GM12875 (cell line): ENCODE measurements around the gene SPINDOC.

Source experiments
- H3K4me3 ChIP-seq: one replicate; pipeline ENCODE4 v1.5.1; 2011; ENCODE audit warnings: low read depth, low read length, control low read depth
- TF ChIP-seq, protein P1 (sequence below): IDR thresholded peaks from 2 replicates; pipeline ENCODE4 v1.5.1; 2011; ENCODE audit warnings: low read depth, mild to moderate bottlenecking, control low read depth, inconsistent platforms, low read length, moderate library complexity, borderline replicate concordance; ENCODE audit not compliant: insufficient read depth

SPINDOC gene

DNA sequence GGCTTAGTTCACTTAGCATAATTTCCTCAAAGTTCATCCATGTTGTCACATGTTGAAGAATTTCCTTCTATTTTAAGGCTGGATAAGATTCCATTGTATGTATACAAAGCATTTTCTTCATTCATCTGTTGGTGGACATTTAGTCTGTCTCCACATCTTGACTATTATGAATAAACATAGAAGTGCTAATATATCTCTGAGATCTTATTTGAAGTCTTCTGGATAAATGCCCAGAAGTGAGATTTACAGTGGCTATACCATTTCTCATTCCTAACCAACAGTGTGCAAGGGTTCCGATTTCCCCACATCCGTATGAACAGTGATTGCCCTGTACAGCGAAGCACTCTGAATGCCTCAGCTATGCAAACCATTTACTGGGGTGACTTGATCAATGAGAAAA is 38.1 kb upstream of the SPINDOC start:
- H3K4me3 ChIP-seq: no peak overlapping the region
- TF ChIP-seq, protein P1, sequence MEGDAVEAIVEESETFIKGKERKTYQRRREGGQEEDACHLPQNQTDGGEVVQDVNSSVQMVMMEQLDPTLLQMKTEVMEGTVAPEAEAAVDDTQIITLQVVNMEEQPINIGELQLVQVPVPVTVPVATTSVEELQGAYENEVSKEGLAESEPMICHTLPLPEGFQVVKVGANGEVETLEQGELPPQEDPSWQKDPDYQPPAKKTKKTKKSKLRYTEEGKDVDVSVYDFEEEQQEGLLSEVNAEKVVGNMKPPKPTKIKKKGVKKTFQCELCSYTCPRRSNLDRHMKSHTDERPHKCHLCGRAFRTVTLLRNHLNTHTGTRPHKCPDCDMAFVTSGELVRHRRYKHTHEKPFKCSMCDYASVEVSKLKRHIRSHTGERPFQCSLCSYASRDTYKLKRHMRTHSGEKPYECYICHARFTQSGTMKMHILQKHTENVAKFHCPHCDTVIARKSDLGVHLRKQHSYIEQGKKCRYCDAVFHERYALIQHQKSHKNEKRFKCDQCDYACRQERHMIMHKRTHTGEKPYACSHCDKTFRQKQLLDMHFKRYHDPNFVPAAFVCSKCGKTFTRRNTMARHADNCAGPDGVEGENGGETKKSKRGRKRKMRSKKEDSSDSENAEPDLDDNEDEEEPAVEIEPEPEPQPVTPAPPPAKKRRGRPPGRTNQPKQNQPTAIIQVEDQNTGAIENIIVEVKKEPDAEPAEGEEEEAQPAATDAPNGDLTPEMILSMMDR: no peak

DNA sequence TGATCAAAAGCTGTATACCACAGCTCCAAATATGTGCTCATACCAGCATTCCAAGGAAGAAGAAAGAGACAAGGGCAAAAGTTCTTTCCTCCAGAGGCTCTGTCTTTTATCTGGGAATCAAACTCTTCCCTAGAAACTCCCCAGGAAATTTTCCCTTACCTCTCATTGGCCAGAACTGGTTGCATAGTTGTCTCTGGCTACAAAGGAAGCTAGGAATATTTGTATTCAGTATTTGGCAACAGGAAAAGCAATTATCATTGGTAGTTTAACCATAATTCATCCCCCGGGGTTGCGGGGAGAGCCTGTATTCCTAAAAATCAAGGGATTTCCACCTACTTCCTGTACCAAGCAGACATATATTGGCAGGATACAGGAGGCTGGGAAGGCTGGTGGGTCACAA is 34.2 kb upstream of the SPINDOC start:
- TF ChIP-seq, protein P1: no peak

DNA sequence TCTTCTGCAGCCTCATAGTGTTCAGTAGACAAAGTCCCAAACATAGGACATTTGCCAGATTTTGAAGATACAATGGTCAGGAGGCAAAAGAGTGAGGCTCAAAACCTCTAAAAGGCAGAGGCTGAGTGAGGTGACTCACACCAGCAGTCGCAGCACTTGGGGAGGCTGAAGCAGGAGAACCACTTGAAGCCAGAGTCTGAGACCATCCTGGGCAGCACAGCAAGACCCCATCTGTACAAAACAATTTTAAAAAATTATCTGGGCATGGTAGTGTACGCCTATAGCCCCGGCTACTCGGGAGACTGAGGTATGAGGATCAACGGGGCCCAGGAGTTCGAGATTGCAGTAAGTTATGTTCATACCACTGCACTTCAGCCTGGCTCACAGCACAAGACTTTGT is 30.5 kb upstream of the SPINDOC start:
- TF ChIP-seq, protein P1: no peak
- H3K4me3 ChIP-seq: no peak overlapping the region

More for the DNA sequence above, 34.2 kb upstream of the SPINDOC start:
- H3K4me3 ChIP-seq: no peak overlapping the region

DNA sequence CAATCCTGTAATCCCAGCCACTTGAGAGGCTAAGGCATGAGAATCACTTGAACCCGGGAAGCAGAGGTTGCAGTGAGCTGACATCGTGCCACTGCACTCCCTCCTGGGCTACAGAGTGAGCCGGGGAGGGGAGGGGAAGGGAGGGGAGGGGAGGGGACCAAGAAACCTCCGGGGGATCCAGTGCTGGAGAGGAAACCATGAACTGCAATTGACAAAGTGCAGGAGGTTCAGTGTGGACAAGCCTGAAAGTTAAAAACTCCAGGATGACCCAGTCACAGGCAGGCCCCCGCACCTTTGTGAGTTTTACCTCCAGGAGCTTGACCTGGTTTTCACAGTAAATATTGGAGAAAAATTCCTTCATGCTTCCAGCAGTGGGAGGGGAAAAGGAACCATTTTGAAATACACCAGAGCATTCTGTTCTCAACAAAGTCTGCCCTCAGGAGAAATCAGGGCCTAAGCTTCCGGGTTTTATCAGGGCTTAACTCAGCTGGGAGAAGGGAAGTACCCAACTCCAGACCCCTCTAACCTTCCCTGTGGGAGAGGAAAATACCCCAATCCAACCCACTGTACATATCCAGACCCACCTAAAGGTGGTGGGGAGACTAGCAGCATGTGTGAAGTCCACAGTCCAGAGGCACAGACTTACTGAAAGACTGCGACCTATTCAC is 29.2 kb upstream of the SPINDOC start:
- TF ChIP-seq, protein P1: no peak
- H3K4me3 ChIP-seq: no peak overlapping the region

DNA sequence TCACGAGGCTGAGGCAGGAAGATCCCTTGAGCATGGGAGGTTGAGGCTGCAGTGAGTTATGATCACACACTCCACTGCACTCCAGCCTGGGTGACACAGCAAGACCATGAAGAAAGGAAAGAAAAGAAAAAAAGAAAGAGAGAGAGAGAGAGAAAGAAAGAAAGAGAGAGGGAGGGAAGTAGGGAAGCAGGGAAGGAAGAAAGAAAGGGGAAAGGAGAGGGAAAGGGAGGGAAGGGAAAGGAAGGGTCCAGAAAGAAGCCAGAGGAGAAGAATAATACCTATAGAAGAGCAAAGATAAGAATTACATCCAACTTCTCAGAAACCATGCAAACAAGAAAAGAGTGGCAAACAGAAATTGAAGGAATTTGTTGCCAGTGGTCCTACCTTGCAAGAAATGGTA is 27.4 kb upstream of the SPINDOC start:
- TF ChIP-seq, protein P1: no peak
- no peak overlapping the region for H3K4me3 ChIP-seq

DNA sequence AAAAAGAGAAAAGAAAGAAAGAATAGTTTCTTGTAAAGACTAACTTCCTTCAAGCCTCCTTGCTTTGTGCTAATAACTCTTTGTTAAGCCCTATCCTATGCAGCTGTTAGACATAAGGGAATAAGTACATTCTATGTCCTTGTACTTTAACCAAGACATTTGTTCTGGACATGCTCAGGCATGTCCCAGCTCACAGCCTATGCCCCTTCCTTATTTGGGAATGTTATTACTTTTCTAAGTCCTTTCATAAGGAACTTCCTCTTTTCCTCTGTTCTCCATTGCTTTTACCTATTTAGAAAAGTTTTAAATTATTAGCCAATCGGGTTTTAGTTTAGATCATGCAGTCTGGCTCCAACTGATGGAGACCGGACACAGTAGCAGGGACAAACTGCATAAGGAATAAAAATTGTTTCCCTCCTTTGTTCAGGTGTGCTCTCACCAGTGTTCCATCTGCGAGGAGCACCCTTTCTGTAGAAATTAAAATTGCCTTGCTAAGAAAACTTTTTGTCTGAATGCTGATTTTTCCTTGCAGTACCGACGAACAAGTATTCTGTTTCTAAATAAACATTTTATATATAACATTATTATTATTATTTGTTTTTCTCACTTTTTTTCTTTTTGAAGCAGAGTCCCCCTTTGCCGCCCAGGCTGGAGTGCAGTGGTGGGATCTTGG is 21.6 kb upstream of the SPINDOC start:
- H3K4me3 ChIP-seq: no peak overlapping the region
- TF ChIP-seq, protein P1: no peak

DNA sequence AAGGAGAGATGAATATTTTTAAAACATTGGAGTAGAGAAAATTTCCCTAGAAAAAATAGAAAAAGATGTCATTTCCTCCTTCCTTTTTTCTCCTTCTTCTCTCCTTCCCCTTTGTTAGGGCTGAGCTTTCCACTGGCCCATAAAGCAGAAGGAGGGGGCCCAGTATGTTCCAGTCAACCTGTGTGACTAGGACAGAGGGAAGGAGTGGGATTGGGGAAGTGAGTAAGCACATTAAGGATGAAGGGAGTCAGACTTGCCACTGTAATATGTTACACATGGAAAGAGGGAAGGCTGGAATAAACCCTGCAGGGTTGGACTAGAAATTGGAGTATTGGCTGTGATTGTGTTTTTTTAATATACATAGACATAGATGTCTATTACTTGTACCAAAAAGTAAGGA is 20.1 kb upstream of the SPINDOC start:
- TF ChIP-seq, protein P1: no peak
- H3K4me3 ChIP-seq: no peak overlapping the region
